ENCODE measurements around the gene PDAP1. TPM values are rescaled to one million over a fixed set of nuclear protein-coding genes. Genes with fewer than 3 reads are reported as not detected.

The PDAP1 gene
- total and polyA plus RNA-seq, 2 of the 13 experiments (the other 11 are each of a cell fraction or from before 2014, with no cell fraction given), result 13.0 to 100 TPM

- no peak for TF ChIP-seq FOSL1 (CRISPR knock-in tag; IDR thresholded peaks at IDR 0.05; ENCODE audit: borderline replicate concordance)
- no peak for TF ChIP-seq ZNF557 (CRISPR knock-in tag; IDR thresholded peaks at IDR 0.05)
- TF ChIP-seq, protein P1, sequence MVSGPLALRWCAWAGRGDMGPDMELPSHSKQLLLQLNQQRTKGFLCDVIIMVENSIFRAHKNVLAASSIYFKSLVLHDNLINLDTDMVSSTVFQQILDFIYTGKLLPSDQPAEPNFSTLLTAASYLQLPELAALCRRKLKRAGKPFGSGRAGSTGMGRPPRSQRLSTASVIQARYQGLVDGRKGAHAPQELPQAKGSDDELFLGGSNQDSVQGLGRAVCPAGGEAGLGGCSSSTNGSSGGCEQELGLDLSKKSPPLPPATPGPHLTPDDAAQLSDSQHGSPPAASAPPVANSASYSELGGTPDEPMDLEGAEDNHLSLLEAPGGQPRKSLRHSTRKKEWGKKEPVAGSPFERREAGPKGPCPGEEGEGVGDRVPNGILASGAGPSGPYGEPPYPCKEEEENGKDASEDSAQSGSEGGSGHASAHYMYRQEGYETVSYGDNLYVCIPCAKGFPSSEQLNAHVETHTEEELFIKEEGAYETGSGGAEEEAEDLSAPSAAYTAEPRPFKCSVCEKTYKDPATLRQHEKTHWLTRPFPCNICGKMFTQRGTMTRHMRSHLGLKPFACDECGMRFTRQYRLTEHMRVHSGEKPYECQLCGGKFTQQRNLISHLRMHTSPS (CRISPR knock-in tag; IDR thresholded peaks at IDR 0.05; ENCODE audit: low read depth), result 0 out of 2 replicates have a peak, but pooled peaks have one; percentile 34
- peak; percentile 90 for TF ChIP-seq SRSF1 (optimal IDR thresholded peaks at IDR 0.05; ENCODE audit: low read depth, low read length)
- TF ChIP-seq NR3C1 (CRISPR knock-in tag; IDR thresholded peaks at IDR 0.05), result no peak
- TF ChIP-seq FOXA3 (CRISPR knock-in tag; IDR thresholded peaks at IDR 0.05), result peak; percentile 73
- TF ChIP-seq CENPBD1 (CRISPR knock-in tag; IDR thresholded peaks at IDR 0.05; ENCODE audit: borderline replicate concordance, low read depth), result 0 out of 2 replicates have a peak, but pooled peaks have one; percentile 36
- TF ChIP-seq ZBTB21 (CRISPR knock-in tag; IDR thresholded peaks at IDR 0.05), result no peak
- TF ChIP-seq ZFP36 (IDR thresholded peaks at IDR 0.05; ENCODE audit: borderline replicate concordance, low read depth, low read length, partially characterized antibody), result no peak
- peak; percentile 99 for TF ChIP-seq SIX4 (CRISPR knock-in tag; IDR thresholded peaks at IDR 0.05)
- no peak; the same call in none of the 2 replicates for TF ChIP-seq SP2 (CRISPR knock-in tag; IDR thresholded peaks at IDR 0.05)
- TF ChIP-seq HNF1B (CRISPR knock-in tag; IDR thresholded peaks at IDR 0.05), result peak; percentile 75
- no peak for TF ChIP-seq SMARCE1 (IDR thresholded peaks at IDR 0.05; ENCODE audit: borderline replicate concordance)
- TF ChIP-seq E2F2 (CRISPR knock-in tag; IDR thresholded peaks at IDR 0.05; ENCODE audit: borderline replicate concordance), result no peak
- TF ChIP-seq ZNF235 (CRISPR knock-in tag; IDR thresholded peaks at IDR 0.05; ENCODE audit: borderline replicate concordance), result peak; percentile 85; the same call in 1 of the 2 replicates
- TF ChIP-seq ZNF414 (CRISPR knock-in tag; IDR thresholded peaks at IDR 0.05), result 0 out of 2 replicates have a peak, but pooled peaks have one; percentile 42
- TF ChIP-seq NKX3-1 (CRISPR knock-in tag; IDR thresholded peaks at IDR 0.05), result no peak
- peak; percentile 93 for TF ChIP-seq SAP130 (CRISPR knock-in tag; IDR thresholded peaks at IDR 0.05; ENCODE audit: low read depth)
- TF ChIP-seq ZNF253 (CRISPR knock-in tag; IDR thresholded peaks at IDR 0.05; ENCODE audit: borderline replicate concordance), result no peak
- TF ChIP-seq, protein P2, sequence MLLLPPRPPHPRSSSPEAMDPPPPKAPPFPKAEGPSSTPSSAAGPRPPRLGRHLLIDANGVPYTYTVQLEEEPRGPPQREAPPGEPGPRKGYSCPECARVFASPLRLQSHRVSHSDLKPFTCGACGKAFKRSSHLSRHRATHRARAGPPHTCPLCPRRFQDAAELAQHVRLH (CRISPR knock-in tag; IDR thresholded peaks at IDR 0.05; ENCODE audit: borderline replicate concordance, low read depth), result no peak; the same call in 1 of the 2 replicates
- no peak; the same call in 1 of the 2 replicates for TF ChIP-seq ZNF670 (CRISPR knock-in tag; IDR thresholded peaks at IDR 0.05; ENCODE audit: borderline replicate concordance)
- no peak for TF ChIP-seq PLRG1 (conservative IDR thresholded peaks at IDR 0.05)
- TF ChIP-seq ZBTB8A (CRISPR knock-in tag; IDR thresholded peaks at IDR 0.05; ENCODE audit: borderline replicate concordance, low read depth), result no peak
- TF ChIP-seq IRX3 (CRISPR knock-in tag; IDR thresholded peaks at IDR 0.05; ENCODE audit: borderline replicate concordance, low read depth), result no peak
Observed at GRCh38 chr7:99438573-99439480, 30.4 kb upstream of the PDAP1 start, which contains the start of the genes CPSF4 and PTCD1 (continued).
